HG02943 (cell line): Measurements from ENCODE around the gene NAALADL2.
"Not testable (repeated sequence)": the region's sequence is repeated elsewhere in the genome, so short reads cannot be mapped to it uniquely, and the experiment has no call there.

ENCODE experiments used
- ATAC-seq: cut with Tn5 transposase; IDR thresholded peaks from one replicate; pipeline ENCODE4 v1.9.1; 2021; ENCODE audit warnings: mild to moderate bottlenecking, low read depth, moderate library complexity; ENCODE audit not compliant: unreplicated experiment

NAALADL2 gene

GRCh38 chr3:175521406-175521805 lies 662.3 kb downstream of the NAALADL2 start:
- ATAC-seq: no peak

GRCh38 chr3:175526191-175526590 lies 667.1 kb downstream of the NAALADL2 start:
- ATAC-seq: no peak

- ATAC-seq: no peak
Observed at GRCh38 chr3:175526609-175527280, 667.6 kb downstream of the NAALADL2 start.

GRCh38 chr3:175528693-175529092 lies 669.6 kb downstream of the NAALADL2 start:
- ATAC-seq: not testable (repeated sequence)

GRCh38 chr3:175535351-175535750 lies 676.2 kb downstream of the NAALADL2 start:
- no peak for ATAC-seq

- no peak for ATAC-seq
Observed at GRCh38 chr3:175546115-175546514, 687.0 kb downstream of the NAALADL2 start.

GRCh38 chr3:175552929-175553328 lies 693.8 kb downstream of the NAALADL2 start:
- ATAC-seq: no peak

- no peak for ATAC-seq
Observed at GRCh38 chr3:175554801-175555200, 695.7 kb downstream of the NAALADL2 start.

GRCh38 chr3:175558261-175558660 lies 699.1 kb downstream of the NAALADL2 start:
- no peak for ATAC-seq

- no peak for ATAC-seq
Observed at GRCh38 chr3:175564363-175564762, 705.2 kb downstream of the NAALADL2 start.

GRCh38 chr3:175571096-175571495 lies 712.0 kb downstream of the NAALADL2 start:
- ATAC-seq: no peak

- ATAC-seq: no peak
Observed at GRCh38 chr3:175573226-175573625, 714.1 kb downstream of the NAALADL2 start.

GRCh38 chr3:175580318-175580717 lies 721.2 kb downstream of the NAALADL2 start:
- no peak for ATAC-seq

GRCh38 chr3:175585898-175586297 lies 726.8 kb downstream of the NAALADL2 start:
- no peak for ATAC-seq

GRCh38 chr3:175590745-175591144 lies 731.6 kb downstream of the NAALADL2 start:
- no peak for ATAC-seq

- ATAC-seq: no peak
Observed at GRCh38 chr3:175591375-175591774, 732.2 kb downstream of the NAALADL2 start.

GRCh38 chr3:175593331-175593730 lies 734.2 kb downstream of the NAALADL2 start:
- ATAC-seq: no peak

GRCh38 chr3:175598740-175599139 lies 739.6 kb downstream of the NAALADL2 start:
- ATAC-seq: no peak

GRCh38 chr3:175601521-175601920 lies 742.4 kb downstream of the NAALADL2 start:
- no peak for ATAC-seq

GRCh38 chr3:175605851-175606250 lies 746.7 kb downstream of the NAALADL2 start:
- no peak for ATAC-seq

GRCh38 chr3:175606650-175607318 lies 747.6 kb downstream of the NAALADL2 start:
- ATAC-seq: no peak

- no peak for ATAC-seq
Observed at GRCh38 chr3:175608356-175608755, 749.2 kb downstream of the NAALADL2 start.
